NB4 (cell line): ENCODE measurements around the gene ADORA2A.

Experiments used
- CTCF ChIP-seq: IDR thresholded peaks from one replicate; pipeline ENCODE4 v1.5.1; 2012; ENCODE audit warnings: low read depth, low read length
- POLR2A ChIP-seq: IDR thresholded peaks from 2 replicates; pipeline ENCODE4 v1.6.1; 2011; ENCODE audit warnings: mild to moderate bottlenecking; ENCODE audit not compliant: insufficient read length; ENCODE audit errors: extremely low read depth
- TF ChIP-seq, protein P1 (sequence below): IDR thresholded peaks from 2 replicates; pipeline ENCODE4 v1.6.1; 2011; ENCODE audit warnings: low read depth, low read length

GRCh38 chr22:24474221-24474620, 46.8 kb downstream of the ADORA2A start:
- TF ChIP-seq CTCF (no peak), POLR2A (no peak)
- TF ChIP-seq, protein P1, sequence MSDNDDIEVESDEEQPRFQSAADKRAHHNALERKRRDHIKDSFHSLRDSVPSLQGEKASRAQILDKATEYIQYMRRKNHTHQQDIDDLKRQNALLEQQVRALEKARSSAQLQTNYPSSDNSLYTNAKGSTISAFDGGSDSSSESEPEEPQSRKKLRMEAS = no peak
